WTC11 (cell line): ENCODE measurements around the gene THSD7B. TPM values are rescaled to one million over a fixed set of nuclear protein-coding genes. Genes with fewer than 3 reads are reported as not detected.

Experiments
- ATAC-seq: fragments of 200-7000 bp; cut with Tn5 transposase; 2 replicates; pipeline ENCODE4 v1.10.0; 2021; ENCODE audit warnings: mild to moderate bottlenecking, moderate library complexity
- CTCF ChIA-PET: fragments of 300-600 bp; sonication (Branson Sonifier 250); formaldehyde crosslinking; loops from one replicate; lab custom pipeline; 2021; ENCODE audit warnings: antibody characterized with exemption; lab: Charles Lee
- POLR2A ChIA-PET: fragments of 350-600 bp; sonication (Branson Sonifier 250); formaldehyde crosslinking; loops from one replicate; lab custom pipeline; 2021; ENCODE audit warnings: antibody characterized with exemption; lab: Charles Lee
- DNase-seq: peaks from one replicate; pipeline ENCODE4 v3.0.0; 2021; ENCODE audit warnings: low spot score
- H3K27ac Mint-ChIP-seq: 2 replicates; pipeline ENCODE4 v1.8.0; 2021; ENCODE audit warnings: mixed read lengths
- H3K27me3 Mint-ChIP-seq: 2 replicates; pipeline ENCODE4 v1.8.0; 2021; ENCODE audit warnings: low read depth, mild to moderate bottlenecking, moderate library complexity, mixed read lengths
- H3K36me3 Mint-ChIP-seq: 2 replicates; pipeline ENCODE4 v1.8.0; 2021; ENCODE audit warnings: mixed read lengths
- H3K4me1 Mint-ChIP-seq: 2 replicates; pipeline ENCODE4 v1.8.0; 2022; ENCODE audit warnings: mixed read lengths
- H3K4me3 Mint-ChIP-seq: 2 replicates; pipeline ENCODE4 v1.8.0; 2021; ENCODE audit warnings: mild to moderate bottlenecking, moderate library complexity, mixed read lengths
- H3K9me3 Mint-ChIP-seq: 2 replicates; pipeline ENCODE4 v1.8.0; 2021; ENCODE audit warnings: mixed read lengths
- AFF4 ChIP-seq: sonication (generic); formaldehyde crosslinking; IDR thresholded peaks from 2 replicates; pipeline ENCODE4 v1.8.1; 2023; ENCODE audit warnings: mild to moderate bottlenecking, missing genetic modification reagents, borderline replicate concordance
- ARID4B ChIP-seq: sonication (generic); formaldehyde crosslinking; IDR thresholded peaks from 2 replicates; pipeline ENCODE4 v1.8.0; 2023; ENCODE audit warnings: missing genetic modification reagents, mild to moderate bottlenecking, borderline replicate concordance
- ATF2 ChIP-seq: sonication (generic); formaldehyde crosslinking; IDR thresholded peaks from 2 replicates; pipeline ENCODE4 v1.8.1; 2022; ENCODE audit warnings: low read depth, missing genetic modification reagents, borderline replicate concordance
- ATF3 ChIP-seq: sonication (generic); formaldehyde crosslinking; conservative IDR thresholded peaks from 2 replicates; pipeline ENCODE4 v1.8.1; 2022; ENCODE audit warnings: mild to moderate bottlenecking, missing genetic modification reagents
- ATF6 ChIP-seq: sonication (generic); formaldehyde crosslinking; IDR thresholded peaks from 2 replicates; pipeline ENCODE4 v1.8.1; 2023; ENCODE audit warnings: mild to moderate bottlenecking, missing genetic modification reagents
- ETV6 ChIP-seq: sonication (generic); formaldehyde crosslinking; IDR thresholded peaks from 2 replicates; pipeline ENCODE4 v1.8.1; 2022; ENCODE audit warnings: mild to moderate bottlenecking, missing genetic modification reagents
- GABPB1 ChIP-seq: sonication (generic); formaldehyde crosslinking; IDR thresholded peaks from 2 replicates; pipeline ENCODE4 v1.8.1; 2023; ENCODE audit warnings: mild to moderate bottlenecking, missing genetic modification reagents
- JUN ChIP-seq: sonication (generic); formaldehyde crosslinking; IDR thresholded peaks from 2 replicates; pipeline ENCODE4 v1.8.0; 2023; ENCODE audit warnings: mild to moderate bottlenecking, missing genetic modification reagents
- MYBL2 ChIP-seq: sonication (generic); formaldehyde crosslinking; IDR thresholded peaks from 2 replicates; pipeline ENCODE4 v1.8.1; 2023; ENCODE audit warnings: mild to moderate bottlenecking, moderate library complexity, missing genetic modification reagents
- SP1 ChIP-seq: sonication (generic); formaldehyde crosslinking; conservative IDR thresholded peaks from 2 replicates; pipeline ENCODE4 v1.8.1; 2022; ENCODE audit warnings: missing genetic modification reagents
- TCF7 ChIP-seq: sonication (generic); formaldehyde crosslinking; IDR thresholded peaks from 2 replicates; pipeline ENCODE4 v1.8.0; 2022; ENCODE audit warnings: mild to moderate bottlenecking, low read depth, missing genetic modification reagents, moderate library complexity
- USF2 ChIP-seq: sonication (generic); formaldehyde crosslinking; IDR thresholded peaks from 2 replicates; pipeline ENCODE4 v1.8.1; 2023; ENCODE audit warnings: mild to moderate bottlenecking, missing genetic modification reagents, moderate library complexity
- ZMAT4 ChIP-seq: fragments of 250-450 bp; sonication (Bioruptor Pico); IDR thresholded peaks from 2 replicates; pipeline ENCODE4 v1.9.0; 2021; ENCODE audit warnings: mild to moderate bottlenecking
- ZNF219 ChIP-seq: sonication (generic); formaldehyde crosslinking; IDR thresholded peaks from 2 replicates; pipeline ENCODE4 v1.8.0; 2023; ENCODE audit warnings: missing genetic modification reagents, mild to moderate bottlenecking, borderline replicate concordance
- ZNF281 ChIP-seq: sonication (generic); formaldehyde crosslinking; IDR thresholded peaks from 2 replicates; pipeline ENCODE4 v1.8.0; 2023; ENCODE audit warnings: mild to moderate bottlenecking, missing genetic modification reagents
- ZNF512 ChIP-seq: sonication (generic); formaldehyde crosslinking; IDR thresholded peaks from 2 replicates; pipeline ENCODE4 v1.8.1; 2022; ENCODE audit warnings: missing genetic modification reagents, borderline replicate concordance
- total RNA-seq: library from RNA; stranded (reverse); gene quantifications from 3 replicates; pipeline ENCODE4 v1.2.3, GENCODE V29; 2021

Gene THSD7B
- total RNA-seq, 1 experiment from 2014 or later = 2.9 TPM

- no peak overlapping the region for H3K27ac Mint-ChIP-seq
- TF ChIP-seq ZNF512 (CRISPR knock-in tag) (no peak), ATF3 (no peak), ATF6 (CRISPR knock-in tag) (no peak), AFF4 (CRISPR knock-in tag) (no peak), SP1 (CRISPR knock-in tag) (no peak), GABPB1 (CRISPR knock-in tag) (no peak), TCF7 (no peak), USF2 (CRISPR knock-in tag) (no peak), ARID4B (no peak)
- DNase-seq (no peak), ATAC-seq (peak; percentile 54)
- CTCF ChIA-PET = no interaction called here
- H3K27me3 Mint-ChIP-seq = no peaks in the 10 kb centered on the region; the same call in 1 of the 2 replicates
- H3K4me1 Mint-ChIP-seq = peaks cover 53% of the 10 kb centered on the region
- POLR2A ChIA-PET = no interaction called here
- H3K36me3 Mint-ChIP-seq = no peaks in the 10 kb centered on the region
- H3K9me3 Mint-ChIP-seq = no peaks in the 10 kb centered on the region
- 0 out of 2 replicates have a peak overlapping the region, but pooled peaks have one; percentile 9 for H3K4me3 Mint-ChIP-seq
Measured at GRCh38 chr2:137207030-137207429, 441.7 kb downstream of the THSD7B start.

GRCh38 chr2:137208431-137208891, 443.1 kb downstream of the THSD7B start:
- H3K4me3 Mint-ChIP-seq = no peak overlapping the region
- no peak for TF ChIP-seq ZNF281 (CRISPR knock-in tag)
- TF ChIP-seq ZNF219 (CRISPR knock-in tag) = no peak
- no peak for TF ChIP-seq JUN
- TF ChIP-seq ATF2 = no peak
- TF ChIP-seq ETV6 (CRISPR knock-in tag) = no peak
- no peak for TF ChIP-seq ZMAT4
- no peak for TF ChIP-seq MYBL2 (CRISPR knock-in tag)
- no peak for TF ChIP-seq TCF7

More at GRCh38 chr2:137208431-137208891, 443.1 kb downstream of the THSD7B start:
- POLR2A ChIA-PET = no interaction called here
- CTCF ChIA-PET = no interaction called here
- Mint-ChIP-seq H3K27ac (no peak overlapping the region; the same call in 1 of the 2 replicates), H3K9me3 (no peaks in the 10 kb centered on the region), H3K4me1 (peaks cover 46% of the 10 kb centered on the region), H3K36me3 (no peaks in the 10 kb centered on the region), H3K27me3 (no peaks in the 10 kb centered on the region)
- DNase-seq (no peak), ATAC-seq (no peak)
